ENCODE results near the gene CYP46A1.

CYP46A1 gene

DNA sequence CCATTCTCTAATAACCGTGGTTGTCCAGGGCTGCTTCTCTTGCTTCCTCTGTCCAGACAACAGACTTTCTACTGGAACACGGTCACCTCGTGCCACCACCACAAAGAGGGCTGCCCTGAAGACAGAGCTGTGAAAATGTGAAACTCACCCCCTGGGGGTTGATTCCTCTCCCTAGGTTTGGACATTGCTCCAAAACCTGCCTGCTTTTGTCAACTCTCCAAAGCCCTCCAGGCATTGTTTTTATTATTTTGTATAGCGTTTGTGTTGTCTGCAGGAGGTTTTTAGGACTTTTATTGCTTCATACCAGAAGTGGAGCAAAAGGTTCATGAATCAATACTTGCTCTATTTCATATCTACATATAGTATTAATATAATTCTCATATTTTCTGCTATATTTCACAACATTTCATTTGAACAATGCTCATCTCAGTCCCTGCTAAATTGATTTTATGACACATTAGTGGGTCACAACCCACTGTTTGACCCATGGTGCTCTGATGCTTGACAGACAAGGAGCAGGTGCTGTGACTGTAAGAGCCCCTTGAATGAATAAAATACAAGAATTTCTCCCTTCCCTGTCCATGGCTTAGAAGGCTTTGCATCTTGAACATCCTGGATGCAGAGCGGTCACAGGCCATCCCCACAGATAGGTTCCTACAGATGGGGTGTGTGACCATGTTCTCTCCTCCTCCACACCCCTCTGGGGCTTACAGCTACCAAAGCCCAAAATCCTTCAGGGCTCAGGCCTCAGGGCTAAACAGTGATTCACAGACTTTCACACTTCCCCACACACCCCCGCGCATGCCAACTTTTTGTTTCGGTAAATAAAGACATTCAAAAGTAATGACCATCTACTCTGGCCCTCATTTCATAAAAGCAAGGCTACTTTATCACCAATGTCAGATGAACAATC is 88.5 kb downstream of the CYP46A1 start:
- FAIRE-seq (no peak), DNase-seq (ENCODE audit: insufficient read length, low spot score) (no peak)
- TF ChIP-seq POLR2A (IDR thresholded peaks at IDR 0.05; ENCODE audit: low read depth, low read length): no peak

DNA sequence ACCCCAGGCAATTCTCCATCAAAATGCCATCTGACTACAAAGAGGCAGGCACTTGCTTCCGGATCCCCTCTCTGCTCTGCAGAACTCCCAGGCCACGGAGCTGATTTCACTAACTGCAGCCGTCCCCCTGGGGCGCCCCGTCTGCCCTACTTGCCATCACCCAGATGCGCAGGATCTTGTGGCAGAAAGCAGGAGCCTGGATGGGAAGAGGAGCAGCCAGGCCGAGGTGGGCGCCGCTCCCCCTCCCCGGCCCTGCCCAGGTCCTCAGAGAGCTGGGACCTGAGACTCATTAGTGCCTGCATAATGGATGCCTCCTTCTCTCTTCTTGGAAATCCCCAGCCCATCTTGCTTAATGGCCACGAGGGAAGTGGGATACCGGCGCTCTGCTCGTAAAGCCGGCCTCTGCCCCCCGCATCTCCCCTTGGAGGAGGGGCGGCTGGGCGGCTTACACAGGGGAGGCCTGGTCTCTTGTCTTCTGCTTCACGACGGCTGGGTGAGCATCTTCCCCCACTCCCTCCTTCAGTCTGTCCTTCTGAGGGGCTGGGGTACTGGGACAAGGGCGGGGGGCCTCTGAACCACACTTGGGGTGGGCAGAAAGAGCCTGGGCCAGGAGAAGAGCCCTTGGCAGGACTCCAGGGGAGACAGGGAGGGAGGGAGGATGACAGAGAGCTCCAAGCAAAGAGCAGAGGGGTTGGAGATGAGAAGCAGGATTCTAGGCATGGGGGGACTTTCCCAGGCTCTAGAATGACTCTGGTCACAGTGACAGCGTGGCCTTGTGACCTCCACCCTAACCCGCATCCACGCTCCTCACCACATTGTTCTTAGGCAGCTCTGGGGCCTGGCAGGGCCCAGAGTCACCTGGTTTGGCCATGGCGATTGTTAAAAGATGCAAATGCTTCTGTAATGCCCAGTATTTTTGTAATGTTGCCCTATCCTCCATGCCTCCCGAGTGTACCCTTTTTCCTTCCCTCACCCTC is 89.7 kb downstream of the CYP46A1 start:
- TF ChIP-seq POLR2A (IDR thresholded peaks at IDR 0.05; ENCODE audit: low read depth, low read length): no peak
- DNase-seq (ENCODE audit: insufficient read length, low spot score) (no peak), FAIRE-seq (no peak)

DNA sequence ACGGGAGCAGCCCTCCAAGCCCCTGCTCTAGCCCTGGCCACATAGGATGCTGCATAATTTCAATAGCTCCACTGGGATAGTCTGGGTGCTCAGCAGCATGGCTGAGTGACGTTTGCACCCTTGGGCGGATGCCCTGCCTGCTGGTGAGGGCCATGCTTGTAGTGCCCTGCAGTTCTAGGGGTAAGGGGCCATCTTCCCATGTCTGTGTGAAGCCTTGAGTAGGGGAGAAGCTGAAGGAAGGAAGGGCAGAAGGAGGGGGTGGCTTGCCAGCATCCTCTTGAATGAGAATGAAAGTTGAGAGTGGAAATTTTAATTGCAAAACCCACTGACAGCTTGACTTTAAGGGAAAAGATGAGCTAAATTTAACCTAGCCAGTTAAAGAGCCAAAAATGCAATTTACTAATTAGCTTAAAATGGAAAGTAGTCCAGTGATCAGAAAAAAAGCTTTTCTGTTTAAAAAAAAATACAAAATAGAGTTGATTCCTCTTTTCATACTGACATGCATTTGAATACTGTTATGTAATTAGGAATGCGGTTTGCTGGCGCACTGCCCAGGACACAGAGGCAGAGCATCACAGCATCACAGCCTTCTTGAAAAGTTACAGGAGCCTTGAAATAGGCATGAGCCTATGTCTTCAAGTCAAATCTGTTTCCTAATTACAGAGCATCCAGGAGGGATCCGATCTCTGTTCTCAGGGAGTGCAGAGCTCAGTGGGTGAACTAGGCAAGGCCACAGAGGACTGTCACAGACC is 90.6 kb downstream of the CYP46A1 start:
- TF ChIP-seq POLR2A (IDR thresholded peaks at IDR 0.05; ENCODE audit: low read depth, low read length): no peak
- DNase-seq (ENCODE audit: insufficient read length, low spot score) (no peak), FAIRE-seq (no peak)

DNA sequence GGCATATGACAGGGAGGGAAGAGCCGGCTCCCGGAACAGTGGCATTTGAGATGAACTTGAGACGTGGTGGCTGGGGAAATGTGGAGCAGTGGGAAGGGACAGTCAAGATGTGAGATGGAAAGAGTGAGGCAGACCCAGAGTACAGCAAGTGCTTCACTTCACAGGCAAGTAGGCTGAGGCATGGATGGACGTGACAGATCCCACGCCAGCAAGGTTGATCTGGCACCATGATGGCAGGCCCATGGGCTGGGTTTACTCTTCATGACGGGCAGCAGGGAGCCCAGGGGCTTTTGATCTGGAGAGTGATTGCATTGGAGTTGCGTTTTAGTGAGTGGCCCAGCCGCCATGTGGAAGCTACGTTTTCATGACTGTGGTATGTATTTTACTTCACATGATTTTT is 91.3 kb downstream of the CYP46A1 start:
- TF ChIP-seq POLR2A (IDR thresholded peaks at IDR 0.05; ENCODE audit: low read depth, low read length): no peak
- DNase-seq (ENCODE audit: insufficient read length, low spot score): no peak
- FAIRE-seq: no peak
